HG03064 (cell line): ENCODE data around the gene NDUFAF3.

Experiments used
- ATAC-seq: cut with Tn5 transposase; IDR thresholded peaks from one replicate; pipeline ENCODE4 v1.9.1; 2021; ENCODE audit warnings: low read depth; ENCODE audit not compliant: unreplicated experiment

NDUFAF3 gene

GRCh38 chr3:49034650-49035049, 12.7 kb downstream of the NDUFAF3 start:
- no peak for ATAC-seq

GRCh38 chr3:49035281-49035680, 13.4 kb downstream of the NDUFAF3 start:
- ATAC-seq = no peak

GRCh38 chr3:49053543-49053942, 31.6 kb downstream of the NDUFAF3 start:
- no peak for ATAC-seq

GRCh38 chr3:49054344-49054862, 32.5 kb downstream of the NDUFAF3 start:
- no peak for ATAC-seq

GRCh38 chr3:49057268-49057667, 35.3 kb downstream of the NDUFAF3 start:
- ATAC-seq = no peak

GRCh38 chr3:49058011-49058410, 36.1 kb downstream of the NDUFAF3 start:
- ATAC-seq = no peak
